ENCODE data around the gene HOXA6. TPM values are rescaled to one million over a fixed set of nuclear protein-coding genes. Genes with fewer than 3 reads are reported as not detected.

HOXA6 gene
- total and polyA plus RNA-seq, 2 experiments from 2014 or later: not detected

DNA sequence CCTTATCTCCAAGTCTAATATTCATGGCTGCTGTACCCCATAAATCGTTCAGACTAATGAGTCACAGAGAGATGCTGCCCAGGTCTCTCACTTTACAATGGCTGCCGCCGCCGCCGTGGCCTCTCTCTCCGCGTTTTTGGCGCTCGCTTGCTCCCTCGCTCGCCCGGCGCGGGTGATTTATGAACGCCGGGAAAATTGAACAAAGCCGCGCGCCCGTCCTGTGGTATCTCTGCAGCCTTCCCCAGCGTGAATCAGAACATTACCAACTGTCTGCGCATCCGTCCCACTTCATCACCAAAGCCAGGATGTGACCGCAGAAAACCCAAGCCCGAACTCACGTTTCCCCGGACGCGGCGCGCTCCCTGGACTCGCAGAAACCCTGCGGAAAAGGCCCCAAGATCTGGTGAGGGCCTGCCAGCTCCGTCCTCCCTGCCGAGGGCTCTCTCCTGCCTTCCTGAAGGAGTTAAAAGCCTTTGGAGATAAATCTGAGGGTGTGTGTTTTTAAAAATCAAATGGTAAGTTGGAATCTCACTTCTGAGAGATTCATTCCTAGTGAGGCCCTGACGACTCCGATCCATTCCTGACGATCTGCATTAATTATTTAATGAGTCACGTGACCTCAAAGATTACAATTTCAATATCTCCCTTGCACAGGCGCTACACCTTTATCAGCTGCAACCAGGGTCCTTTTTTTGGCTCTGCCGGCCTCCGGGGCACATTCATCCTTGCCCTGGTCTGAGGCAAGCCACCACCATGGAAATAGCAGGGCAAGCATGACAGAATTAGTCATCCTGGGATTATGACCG, 23.3 kb downstream of the HOXA6 start:
- Mint-ChIP-seq H3K27me3 (ENCODE audit: insufficient read depth, low read depth, poor library complexity) (peaks cover 100% of the 10 kb centered on the region), H3K27ac (no peak overlapping the region)

DNA sequence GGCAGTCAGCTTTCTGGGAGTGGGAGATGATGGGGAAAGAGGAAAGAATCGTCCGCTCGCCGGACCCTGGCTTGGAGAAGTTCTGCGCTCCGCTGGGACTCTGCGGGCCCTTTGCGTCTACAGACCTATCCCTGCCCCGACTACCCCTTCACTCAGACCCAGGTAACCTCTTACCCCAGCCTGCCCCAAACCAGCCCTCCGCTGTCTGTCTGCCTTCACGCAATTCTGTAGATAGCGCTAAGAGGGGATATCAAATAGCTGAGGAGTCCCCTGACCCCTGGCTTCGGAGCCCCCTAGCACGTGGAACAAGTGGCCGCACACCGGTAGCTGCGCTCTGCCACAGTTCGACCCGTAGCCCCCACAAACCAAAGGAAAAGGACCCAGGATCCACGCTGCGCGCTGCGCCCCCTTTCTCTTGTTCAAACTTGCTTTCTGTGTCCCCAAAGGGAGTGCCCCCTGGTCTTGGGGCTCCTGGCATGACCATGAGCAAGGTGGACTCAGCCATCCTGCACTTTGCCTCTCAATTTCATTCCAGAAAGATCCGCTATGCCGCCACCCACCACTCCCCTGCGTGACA, 24.0 kb downstream of the HOXA6 start:
- H3K27ac Mint-ChIP-seq: no peak overlapping the region
- H2AFZ ChIP-seq: no peak overlapping the region
- no peak for TF ChIP-seq STAT1 (IDR thresholded peaks at IDR 0.05; ENCODE audit: unreplicated experiment)
- TF ChIP-seq EZH2 (IDR thresholded peaks at IDR 0.05; ENCODE audit: low read depth, unreplicated experiment): peak; percentile 62
- no peak for TF ChIP-seq REST (IDR thresholded peaks at IDR 0.05; ENCODE audit: unreplicated experiment)
- peaks cover 100% of the 10 kb centered on the region for H3K27me3 Mint-ChIP-seq (ENCODE audit: insufficient read depth, low read depth, poor library complexity)
- peaks cover 100% of the 10 kb centered on the region for H3K27me3 ChIP-seq (ENCODE audit: insufficient read depth)
- no peak overlapping the region for H3K4me3 ChIP-seq
- ATAC-seq: peak; percentile 53
- H3K36me3 ChIP-seq (ENCODE audit: insufficient read depth): no peaks in the 10 kb centered on the region
- no peaks in the 10 kb centered on the region for H3K36me3 Mint-ChIP-seq (ENCODE audit: low read depth)
- H3K4me1 ChIP-seq (ENCODE audit: insufficient read depth): peaks cover 14% of the 10 kb centered on the region; the same call in 1 of the 2 replicates
- H3K4me2 ChIP-seq: no peak overlapping the region
- peak; percentile 31 for DNase-seq (ENCODE audit: low spot score)
- no peaks in the 10 kb centered on the region for H3K79me2 ChIP-seq (replicated peaks; ENCODE audit: insufficient read depth)
- H3K27ac ChIP-seq (ENCODE audit: low read depth): no peak overlapping the region
- H3K4me1 Mint-ChIP-seq: peaks cover 16% of the 10 kb centered on the region
- peaks cover 6% of the 10 kb centered on the region; the same call in 1 of the 3 replicates for H3K9me3 Mint-ChIP-seq
- H3F3A ChIP-seq (replicated peaks; ENCODE audit: low read depth): peaks cover 62% of the 10 kb centered on the region
- H3K9me2 ChIP-seq (ENCODE audit: insufficient read depth): no peaks in the 10 kb centered on the region
- no peak overlapping the region for H3K4me3 Mint-ChIP-seq
- peaks cover 73% of the 10 kb centered on the region for H4K20me1 ChIP-seq (replicated peaks; ENCODE audit: insufficient read depth)

More for the DNA sequence above, 23.3 kb downstream of the HOXA6 start:
- Histone ChIP-seq H4K20me1 (replicated peaks; ENCODE audit: insufficient read depth) (peaks cover 71% of the 10 kb centered on the region), H2AFZ (no peak overlapping the region), H3K4me3 (no peak overlapping the region), H3K79me2 (replicated peaks; ENCODE audit: insufficient read depth) (no peaks in the 10 kb centered on the region), H3K4me1 (ENCODE audit: insufficient read depth) (peaks cover 14% of the 10 kb centered on the region; the same call in 1 of the 2 replicates), H3K9me2 (ENCODE audit: insufficient read depth) (no peaks in the 10 kb centered on the region), H3K27ac (ENCODE audit: low read depth) (no peak overlapping the region), H3F3A (replicated peaks; ENCODE audit: low read depth) (peaks cover 62% of the 10 kb centered on the region), H3K36me3 (ENCODE audit: insufficient read depth) (no peaks in the 10 kb centered on the region), H3K27me3 (ENCODE audit: insufficient read depth) (peaks cover 100% of the 10 kb centered on the region), H3K4me2 (no peak overlapping the region)
- peaks cover 6% of the 10 kb centered on the region; the same call in 1 of the 3 replicates for H3K9me3 Mint-ChIP-seq
- H3K36me3 Mint-ChIP-seq (ENCODE audit: low read depth): no peaks in the 10 kb centered on the region
- no peak overlapping the region; the same call in 2 of the 3 replicates for H3K4me3 Mint-ChIP-seq
- ATAC-seq (no peak), DNase-seq (ENCODE audit: low spot score) (no peak)
- TF ChIP-seq REST (IDR thresholded peaks at IDR 0.05; ENCODE audit: unreplicated experiment) (no peak), EZH2 (IDR thresholded peaks at IDR 0.05; ENCODE audit: low read depth, unreplicated experiment) (peak; percentile 90), STAT1 (IDR thresholded peaks at IDR 0.05; ENCODE audit: unreplicated experiment) (no peak), EZH2phosphoT487 (IDR thresholded peaks at IDR 0.05; ENCODE audit: unreplicated experiment) (peak; percentile 94)
- peaks cover 16% of the 10 kb centered on the region for H3K4me1 Mint-ChIP-seq

Data from GM23338 (cell line).